CD14-positive monocyte (primary cell): ENCODE measurements around the gene SLC66A3. TPM values are rescaled to one million over a fixed set of nuclear protein-coding genes. Genes with fewer than 3 reads are reported as not detected.
A peak's percentile ranks its signal among the peaks of the same experiment; 100 is the strongest.

ENCODE experiments used
- DNase-seq, 3 donors: peaks; one replicate each; pipeline ENCODE4 v3.0.0-alpha.2; 2011 to 2022
- H2AFZ ChIP-seq: 2 replicates; pipeline ENCODE4 v1.6.0; 2012; ENCODE audit warnings: mild to moderate bottlenecking, low read depth, low read length, inconsistent platforms; ENCODE audit not compliant: insufficient read depth, poor library complexity, severe bottlenecking
- H3K27ac ChIP-seq, 2 donors: 1 replicate in 1 of 2; 2 replicates in 1 of 2; pipeline ENCODE4 v1.5.1; 2012 to 2013; ENCODE audit warnings: low read length in 2 of 2, control low read depth in 1 of 2, inconsistent platforms in 1 of 2, low read depth in 1 of 2, mild to moderate bottlenecking in 1 of 2
- H3K27me3 ChIP-seq, 2 donors: one replicate each; pipeline versions ENCODE4 v1.6.0 to v1.6.1; 2011 to 2013; ENCODE audit warnings: low read length in 2 of 2; ENCODE audit not compliant: control insufficient read depth in 2 of 2, insufficient read depth in 2 of 2
- H3K36me3 ChIP-seq, 2 donors: replicated peaks in 1 of 2; 1 replicate in 1 of 2; 2 replicates in 1 of 2; pipeline versions ENCODE4 v1.5.1 to v1.6.1; 2012 to 2013; ENCODE audit warnings: low read length in 2 of 2, control low read depth in 1 of 2, inconsistent platforms in 1 of 2, mild to moderate bottlenecking in 1 of 2; ENCODE audit not compliant: insufficient read depth in 2 of 2, control insufficient read depth in 1 of 2
- H3K4me1 ChIP-seq, 2 donors: 1 replicate in 1 of 2; 2 replicates in 1 of 2; pipeline versions ENCODE4 v1.5.1 to v1.6.1; 2012 to 2013; ENCODE audit warnings: low read length in 2 of 2, control low read depth in 1 of 2, inconsistent platforms in 1 of 2, mild to moderate bottlenecking in 1 of 2, moderate library complexity in 1 of 2; ENCODE audit not compliant: insufficient read depth in 2 of 2, control insufficient read depth in 1 of 2
- H3K4me2 ChIP-seq: replicated peaks from 2 replicates; pipeline ENCODE3; 2012; ENCODE audit warnings: low read length, moderate library complexity, mild to moderate bottlenecking; ENCODE audit not compliant: poor library complexity, severe bottlenecking; ENCODE audit errors: extremely low read depth
- H3K4me3 ChIP-seq, 3 experiments: fragments of 200-600 bp in 1 of 3; sonication (generic) in 1 of 3; replicated peaks in 1 of 3; 1 replicate in 2 of 3; 2 replicates in 1 of 3; pipeline ENCODE4 v1.5.1; 2011 to 2013; ENCODE audit warnings: low read length in 3 of 3, mild to moderate bottlenecking in 3 of 3, control low read depth in 2 of 3, low read depth in 2 of 3, inconsistent platforms in 1 of 3, moderate library complexity in 1 of 3
- H3K79me2 ChIP-seq: 2 replicates; pipeline ENCODE4 v1.6.0; 2012; ENCODE audit warnings: mild to moderate bottlenecking, control low read depth, inconsistent platforms, low read length, moderate library complexity; ENCODE audit not compliant: insufficient read depth
- H3K9ac ChIP-seq: 2 replicates; pipeline ENCODE4 v1.6.0; 2017; ENCODE audit warnings: low read length, mild to moderate bottlenecking; ENCODE audit not compliant: insufficient read depth, poor library complexity, severe bottlenecking
- H3K9me3 ChIP-seq, 2 donors: replicated peaks in 1 of 2; 1 replicate in 1 of 2; 2 replicates in 1 of 2; pipeline versions ENCODE4 v1.5.1 to v1.6.1; 2012 to 2013; ENCODE audit warnings: low read length in 2 of 2, control low read depth in 1 of 2; ENCODE audit not compliant: control insufficient read depth in 1 of 2, insufficient read depth in 1 of 2
- H4K20me1 ChIP-seq: 2 replicates; pipeline ENCODE4 v1.6.0; 2012; ENCODE audit warnings: mild to moderate bottlenecking, low read length, control low read depth, moderate library complexity; ENCODE audit not compliant: insufficient read depth
- H3K27ac Mint-ChIP-seq, 7 donors: one replicate each; pipeline ENCODE4 v1.8.0; 2020; ENCODE audit warnings: mild to moderate bottlenecking in 7 of 7, mixed read lengths in 7 of 7, moderate library complexity in 6 of 7, inconsistent platforms in 2 of 7
- H3K27me3 Mint-ChIP-seq, 3 donors: one replicate each; pipeline ENCODE4 v1.8.0; 2021 to 2022; ENCODE audit warnings: low read depth in 3 of 3, mild to moderate bottlenecking in 3 of 3, mixed read lengths in 3 of 3, moderate library complexity in 3 of 3, inconsistent platforms in 1 of 3
- H3K36me3 Mint-ChIP-seq, 2 donors: one replicate each; pipeline ENCODE4 v1.8.0; 2020; ENCODE audit warnings: mixed read lengths in 2 of 2, inconsistent platforms in 1 of 2, mild to moderate bottlenecking in 1 of 2
- H3K4me1 Mint-ChIP-seq: one replicate; pipeline ENCODE4 v1.8.0; 2020; ENCODE audit warnings: mild to moderate bottlenecking, mixed read lengths
- H3K4me3 Mint-ChIP-seq, 2 donors: one replicate each; pipeline ENCODE4 v1.8.0; 2020; ENCODE audit warnings: mild to moderate bottlenecking in 2 of 2, mixed read lengths in 2 of 2, moderate library complexity in 1 of 2
- H3K9me3 Mint-ChIP-seq, 7 donors: one replicate each; pipeline ENCODE4 v1.8.0; 2020 to 2022; ENCODE audit warnings: mixed read lengths in 7 of 7, mild to moderate bottlenecking in 6 of 7, moderate library complexity in 6 of 7, inconsistent platforms in 2 of 7
- WGBS: methylation state at CpG from one replicate; pipeline ENCODE4 v1.1.5; 2013; ENCODE audit warnings: missing lambda C conversion rate; ENCODE audit not compliant: insufficient coverage; 5-methylcytosine and 5-hydroxymethylcytosine counted together
- intact Hi-C, 2 donors: fragments of 100-400 bp; cut with micrococcal nuclease; formaldehyde crosslinking; loops; one replicate each; pipeline versions ENCODE4 v1.15.0 to v1.15.1; 2023
- polyA plus RNA-seq, 3 donors: library from polyadenylated mRNA; depleted of rRNA in 1 of 3; unstranded in 2 of 3; stranded (reverse) in 1 of 3; fragments of 300-500 nt in 2 of 3; fragments of >200 nt in 1 of 3; fragmentation: Illumina TruSeq in 2 of 3; gene quantifications; 1 replicate in 2 of 3; 2 replicates in 1 of 3; pipeline ENCODE4 v1.2.3, GENCODE V29; 2012 to 2021
- TF ChIP-seq, protein P1 (sequence below): fragments of 200-600 bp; IDR thresholded peaks from one replicate; pipeline ENCODE4 v1.8.0; 2022; ENCODE audit warnings: antibody characterized with exemption, mild to moderate bottlenecking

The SLC66A3 gene
- polyA plus RNA-seq, 3 donors: 51.8 to 188 (median 169) TPM

DNA sequence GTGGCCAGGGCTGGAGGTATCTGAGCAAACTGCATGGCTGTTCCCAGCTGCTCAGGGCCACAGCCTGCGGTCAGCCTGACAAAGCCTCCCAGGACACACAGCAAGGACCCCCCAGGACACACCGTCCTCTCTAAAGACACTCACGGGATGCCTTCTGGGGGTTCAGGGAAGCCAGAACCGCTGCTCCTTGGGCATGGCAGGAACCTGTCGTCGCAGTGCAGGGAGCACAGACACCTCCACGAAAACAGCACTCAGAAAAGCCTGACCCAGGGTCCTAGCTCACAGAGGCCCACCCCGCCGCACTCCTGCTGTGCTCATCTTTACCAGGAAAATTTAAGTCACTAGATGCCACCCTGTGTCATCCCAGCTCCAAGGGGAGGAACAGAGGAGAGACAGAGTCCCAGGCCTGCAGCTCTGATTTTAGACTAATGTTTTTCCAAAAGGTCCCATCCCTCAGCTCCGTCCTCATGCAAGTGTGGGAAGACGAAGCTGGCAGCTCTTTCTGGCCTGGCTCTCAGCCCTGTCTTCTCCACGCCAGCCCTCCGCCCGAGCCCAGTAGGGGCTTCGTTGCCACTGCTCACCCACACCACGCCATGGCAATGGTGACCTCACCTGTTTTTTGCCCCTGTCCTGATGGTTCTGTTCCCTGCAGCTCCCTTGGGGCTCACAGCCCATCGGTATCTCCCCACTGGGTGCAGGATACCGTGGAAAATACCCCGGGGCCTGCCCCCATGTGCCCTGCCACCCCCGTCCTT, 23.9 kb upstream of the SLC66A3 start:
- H3K27me3 ChIP-seq: peaks cover 0 to 21% of the 10 kb centered on the region in 2 donors
- no peak overlapping the region for H3K4me3 ChIP-seq
- no peaks in the 10 kb centered on the region for H3K36me3 Mint-ChIP-seq
- H2AFZ ChIP-seq: no peak overlapping the region
- no peaks in the 10 kb centered on the region for H3K9me3 ChIP-seq
- WGBS: 97% methylated on average over 20 of the region's 20 CpGs
- TF ChIP-seq, protein P1, sequence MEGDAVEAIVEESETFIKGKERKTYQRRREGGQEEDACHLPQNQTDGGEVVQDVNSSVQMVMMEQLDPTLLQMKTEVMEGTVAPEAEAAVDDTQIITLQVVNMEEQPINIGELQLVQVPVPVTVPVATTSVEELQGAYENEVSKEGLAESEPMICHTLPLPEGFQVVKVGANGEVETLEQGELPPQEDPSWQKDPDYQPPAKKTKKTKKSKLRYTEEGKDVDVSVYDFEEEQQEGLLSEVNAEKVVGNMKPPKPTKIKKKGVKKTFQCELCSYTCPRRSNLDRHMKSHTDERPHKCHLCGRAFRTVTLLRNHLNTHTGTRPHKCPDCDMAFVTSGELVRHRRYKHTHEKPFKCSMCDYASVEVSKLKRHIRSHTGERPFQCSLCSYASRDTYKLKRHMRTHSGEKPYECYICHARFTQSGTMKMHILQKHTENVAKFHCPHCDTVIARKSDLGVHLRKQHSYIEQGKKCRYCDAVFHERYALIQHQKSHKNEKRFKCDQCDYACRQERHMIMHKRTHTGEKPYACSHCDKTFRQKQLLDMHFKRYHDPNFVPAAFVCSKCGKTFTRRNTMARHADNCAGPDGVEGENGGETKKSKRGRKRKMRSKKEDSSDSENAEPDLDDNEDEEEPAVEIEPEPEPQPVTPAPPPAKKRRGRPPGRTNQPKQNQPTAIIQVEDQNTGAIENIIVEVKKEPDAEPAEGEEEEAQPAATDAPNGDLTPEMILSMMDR: no peak
- H3K27me3 Mint-ChIP-seq: peaks cover 28 to 53% (median 33%) of the 10 kb centered on the region in 3 donors
- H3K4me1 ChIP-seq: peaks cover 24 to 27% of the 10 kb centered on the region in 2 donors
- H3K9ac ChIP-seq: no peak overlapping the region
- H3K4me2 ChIP-seq: no peak overlapping the region
- intact Hi-C loops: loop anchor here in 1 of 2 donors (5.0 kb wide), 2 partner anchors 316 to 451 kb away; no protein-coding TSS in a partner anchor
- peaks cover 0 to 3% (median 0%) of the 10 kb centered on the region in 7 donors for H3K9me3 Mint-ChIP-seq
- no peak overlapping the region for H3K27ac ChIP-seq
- DNase-seq: no peak
- no peaks in the 10 kb centered on the region for H3K79me2 ChIP-seq
- H3K36me3 ChIP-seq: no peaks in the 10 kb centered on the region
- H3K4me3 Mint-ChIP-seq: peak overlapping the region in 1 of 2 donors; percentile 46
- no peaks in the 10 kb centered on the region for H4K20me1 ChIP-seq
- no peak overlapping the region for H3K27ac Mint-ChIP-seq
- peaks cover 22% of the 10 kb centered on the region for H3K4me1 Mint-ChIP-seq

DNA sequence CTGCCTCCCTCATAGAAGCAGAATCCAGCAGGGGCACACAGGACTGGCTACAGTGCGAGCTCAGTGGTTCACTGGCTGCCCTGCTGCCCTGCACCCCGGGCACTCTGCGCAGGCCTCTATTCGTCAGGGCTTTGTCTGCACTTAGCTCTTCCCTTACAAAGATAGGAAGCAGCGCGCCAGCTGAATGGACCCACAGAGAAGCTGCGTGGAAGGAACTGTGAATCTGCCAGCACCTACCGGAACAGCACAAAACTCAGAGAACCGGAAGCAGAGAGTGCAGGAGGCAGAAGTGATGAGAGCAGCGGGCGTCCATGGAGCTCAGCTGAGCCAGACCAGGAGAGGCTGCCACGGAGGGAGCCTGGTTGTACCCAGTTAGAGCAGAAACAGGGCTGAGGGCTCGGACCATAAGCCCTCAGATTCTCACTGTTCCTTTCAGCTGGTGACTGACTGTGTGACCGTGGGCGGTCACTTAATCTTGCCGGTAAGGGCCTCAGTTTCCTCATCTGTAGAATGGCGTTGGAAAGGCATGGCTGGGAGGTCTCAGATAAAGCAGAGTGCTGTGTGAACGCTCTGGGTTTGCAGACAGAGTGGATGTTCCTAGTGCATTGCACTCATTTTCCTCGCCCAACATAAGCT, 23.1 kb upstream of the SLC66A3 start:
- no peak for DNase-seq

More for the DNA sequence above, 23.1 kb upstream of the SLC66A3 start:
- peaks cover 27 to 54% (median 33%) of the 10 kb centered on the region in 3 donors for H3K27me3 Mint-ChIP-seq
- no peak overlapping the region for H3K9ac ChIP-seq
- H2AFZ ChIP-seq: peak overlapping the region; percentile 96
- peaks cover 0 to 21% of the 10 kb centered on the region in 2 donors for H3K27me3 ChIP-seq
- peak overlapping the region in 2 of 7 donors; percentile 83 to 89 for H3K27ac Mint-ChIP-seq
- H3K36me3 Mint-ChIP-seq: no peaks in the 10 kb centered on the region
- peak overlapping the region; percentile 96 for H3K4me2 ChIP-seq
- peaks cover 0 to 3% (median 0%) of the 10 kb centered on the region in 7 donors for H3K9me3 Mint-ChIP-seq
- peak overlapping the region; percentile 96 to 98 for H3K4me3 Mint-ChIP-seq
- H3K4me1 ChIP-seq: peaks cover 24 to 27% of the 10 kb centered on the region in 2 donors
- H3K4me3 ChIP-seq: peak overlapping the region in 2 of 3 experiments; percentile 71 to 90
- H3K9me3 ChIP-seq: no peaks in the 10 kb centered on the region
- H3K36me3 ChIP-seq: no peaks in the 10 kb centered on the region
- no peak overlapping the region for H3K27ac ChIP-seq
- WGBS: 81% methylated on average over 16 of the region's 19 CpGs
- H3K79me2 ChIP-seq: no peaks in the 10 kb centered on the region
- peaks cover 22% of the 10 kb centered on the region for H3K4me1 Mint-ChIP-seq
- H4K20me1 ChIP-seq: no peaks in the 10 kb centered on the region
- intact Hi-C loops: loop anchor here (2.0 to 5.0 kb wide), 4 partner anchors 315 to 451 kb away; no protein-coding TSS in a partner anchor
- TF ChIP-seq, protein P1: no peak
